GM21825 (cell line): ENCODE measurements around the gene CWC27.

Source experiments
- ATAC-seq: cut with Tn5 transposase; IDR thresholded peaks from one replicate; pipeline ENCODE4 v1.9.1; 2021; ENCODE audit warnings: mild to moderate bottlenecking, moderate library complexity; ENCODE audit not compliant: unreplicated experiment

CWC27 gene

DNA sequence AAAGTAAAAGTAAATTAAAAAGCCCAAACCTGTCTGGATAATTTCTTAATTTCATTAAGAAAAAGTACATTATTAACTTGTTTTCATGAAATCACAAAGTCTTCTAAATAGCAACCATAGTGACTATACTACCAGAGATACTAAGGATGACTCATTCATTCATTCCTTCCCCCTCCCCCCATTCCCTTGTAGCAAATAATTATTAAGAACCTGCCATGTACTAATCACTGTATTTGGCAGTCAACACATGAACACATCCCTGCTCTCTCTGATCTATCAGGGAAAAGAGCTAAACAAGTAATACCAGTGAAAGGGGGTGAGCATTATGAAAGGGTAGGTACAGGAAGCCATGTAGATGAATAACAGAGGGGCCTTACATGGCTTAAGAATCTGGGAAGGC is 203.9 kb downstream of the CWC27 start:
- no peak for ATAC-seq

DNA sequence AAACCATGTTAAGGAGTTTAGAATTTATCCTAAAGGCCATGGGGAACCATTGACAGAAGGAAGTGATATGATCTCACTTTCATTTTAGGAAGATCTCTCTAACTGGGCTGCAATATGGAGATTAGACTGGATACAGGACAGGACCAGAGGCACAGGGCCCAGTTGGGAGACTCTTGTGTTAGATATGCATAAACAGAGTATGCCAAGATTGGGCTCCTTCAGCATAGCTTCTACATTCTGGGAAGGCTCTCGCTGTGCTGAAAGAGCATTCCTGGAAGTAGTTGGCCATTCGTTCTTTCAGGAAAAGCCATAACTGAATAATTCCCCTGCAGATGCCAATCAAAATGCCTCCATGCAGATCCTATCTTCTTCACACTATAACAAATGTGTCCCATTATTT is 204.5 kb downstream of the CWC27 start:
- ATAC-seq = no peak

DNA sequence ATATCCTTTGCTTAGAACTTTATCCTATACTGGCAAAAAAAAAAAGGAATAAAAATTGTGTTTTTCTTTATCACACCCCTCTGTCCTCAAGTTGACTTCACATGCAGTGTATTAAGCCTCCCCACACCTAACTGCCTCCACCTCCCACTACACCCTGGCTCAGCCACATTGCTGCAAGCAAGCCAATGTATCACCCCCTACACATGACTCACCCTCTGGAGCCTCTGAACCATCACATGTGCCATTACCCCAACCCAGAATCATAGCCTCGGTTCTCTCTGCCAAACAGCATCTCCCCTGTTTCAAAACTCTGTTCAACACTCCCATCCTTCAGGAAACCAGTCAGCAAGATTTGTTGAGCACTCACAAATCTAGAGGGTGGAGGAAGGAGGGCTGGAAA is 209.0 kb downstream of the CWC27 start:
- ATAC-seq = no peak

DNA sequence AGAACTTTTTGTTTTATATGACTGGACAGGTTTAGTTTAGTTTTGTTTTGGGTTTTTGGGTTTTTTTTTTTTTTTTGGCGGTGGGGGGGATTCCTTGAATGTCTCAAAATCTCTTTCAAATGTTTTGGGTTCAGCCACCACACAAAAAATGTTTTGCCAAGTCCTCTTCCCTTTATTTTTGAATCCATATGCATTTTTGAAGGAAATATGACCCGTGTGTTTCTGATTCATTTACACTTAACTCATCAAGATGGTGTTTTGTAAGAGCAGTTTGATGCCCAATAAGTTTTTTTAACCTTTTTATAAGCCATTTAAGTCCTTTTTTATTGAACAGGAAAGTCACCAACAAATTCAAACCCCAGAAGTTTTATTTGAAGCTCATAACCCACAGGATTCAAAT is 209.8 kb downstream of the CWC27 start:
- ATAC-seq = no peak

DNA sequence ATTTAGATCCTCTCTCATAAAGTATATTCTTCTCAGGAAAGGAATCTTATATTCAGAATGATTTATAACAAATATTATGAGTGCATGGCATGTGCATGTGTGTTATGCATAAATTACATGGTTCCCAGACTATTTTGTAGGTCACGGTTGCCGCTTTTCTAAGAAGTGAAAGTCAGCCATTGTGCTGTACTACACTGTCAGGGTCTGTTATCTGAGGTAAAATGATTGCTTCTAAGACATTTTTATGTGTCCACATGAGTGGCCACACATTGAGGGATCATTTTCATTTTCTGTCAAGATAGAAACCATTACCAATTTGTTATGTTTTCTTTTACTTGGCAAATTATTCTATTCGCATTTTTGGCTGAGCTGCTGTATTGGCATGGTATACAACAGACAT is 210.8 kb downstream of the CWC27 start:
- peak; percentile 63 for ATAC-seq

DNA sequence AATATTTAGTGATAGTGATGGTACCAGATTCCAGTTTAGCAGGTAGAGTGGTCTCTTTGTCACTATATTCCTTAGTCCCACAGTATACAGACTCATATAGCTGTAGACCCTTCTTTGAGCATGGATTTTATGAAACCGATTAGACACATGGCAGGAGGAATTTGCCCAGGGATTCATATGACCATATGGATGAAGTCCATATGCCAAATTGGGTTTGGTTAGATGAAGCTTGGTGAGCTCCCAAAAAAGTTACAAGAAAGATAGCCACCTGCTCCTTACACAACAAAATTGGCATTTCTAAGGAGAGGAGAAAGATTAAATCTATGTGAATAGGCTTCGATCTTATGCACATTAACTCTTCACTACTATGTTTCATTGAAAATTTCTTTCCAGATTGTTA is 211.4 kb downstream of the CWC27 start:
- no peak for ATAC-seq

DNA sequence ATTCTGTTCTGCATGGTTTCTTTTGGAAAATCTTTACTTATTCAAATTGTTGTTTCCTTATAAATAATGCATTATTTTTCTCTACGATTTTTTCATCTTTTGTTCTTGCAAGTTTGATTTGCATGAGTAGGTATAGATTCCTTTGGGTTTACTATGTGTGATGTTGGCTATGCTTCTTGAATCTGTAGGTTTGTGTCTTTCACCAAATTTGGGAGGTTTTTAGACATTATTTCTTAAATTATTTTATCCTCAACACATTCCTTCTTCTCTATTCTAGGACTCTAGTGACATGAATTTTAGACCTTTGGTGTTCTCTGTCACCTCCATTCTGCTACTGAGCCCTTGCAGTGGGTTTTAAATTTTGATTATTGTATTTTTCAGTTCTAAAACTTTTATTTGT is 219.0 kb downstream of the CWC27 start:
- no peak for ATAC-seq

DNA sequence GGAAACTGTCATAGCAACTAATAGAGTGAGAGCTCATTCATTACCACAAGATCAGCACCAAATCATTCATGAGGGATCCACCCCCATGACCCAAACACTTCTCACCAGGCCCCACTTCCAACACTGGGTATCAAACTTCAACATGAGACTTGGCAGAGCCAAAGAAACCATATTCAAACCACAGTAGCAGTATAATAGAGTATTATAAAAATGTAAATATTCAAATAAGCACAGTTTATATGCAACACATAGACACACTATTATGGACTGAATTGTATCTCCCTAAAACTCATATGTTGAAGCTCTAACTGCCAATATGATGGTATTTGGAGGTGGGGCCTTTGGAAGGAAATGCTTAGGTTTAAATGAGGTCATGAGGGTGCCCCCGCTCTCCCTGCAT is 240.5 kb downstream of the CWC27 start:
- ATAC-seq = no peak

DNA sequence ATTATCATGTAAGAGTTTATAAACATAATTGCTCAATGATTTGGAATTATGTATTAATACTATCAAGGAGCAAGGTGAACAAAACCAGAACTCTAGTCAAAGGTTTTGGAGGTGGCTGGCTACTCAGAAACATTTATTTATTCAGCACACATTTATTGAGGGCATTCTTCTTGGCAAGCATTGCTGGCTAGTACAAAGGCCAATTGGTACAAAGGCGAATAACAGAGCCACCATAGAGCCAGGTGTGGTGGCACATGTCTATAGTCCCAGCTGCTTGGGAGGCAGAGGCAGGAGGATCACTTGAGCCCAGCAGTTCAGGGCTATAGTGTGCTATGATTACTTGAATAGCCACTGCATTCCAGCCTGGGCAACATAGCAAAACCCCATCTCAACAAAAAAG is 242.1 kb downstream of the CWC27 start:
- ATAC-seq = no peak

DNA sequence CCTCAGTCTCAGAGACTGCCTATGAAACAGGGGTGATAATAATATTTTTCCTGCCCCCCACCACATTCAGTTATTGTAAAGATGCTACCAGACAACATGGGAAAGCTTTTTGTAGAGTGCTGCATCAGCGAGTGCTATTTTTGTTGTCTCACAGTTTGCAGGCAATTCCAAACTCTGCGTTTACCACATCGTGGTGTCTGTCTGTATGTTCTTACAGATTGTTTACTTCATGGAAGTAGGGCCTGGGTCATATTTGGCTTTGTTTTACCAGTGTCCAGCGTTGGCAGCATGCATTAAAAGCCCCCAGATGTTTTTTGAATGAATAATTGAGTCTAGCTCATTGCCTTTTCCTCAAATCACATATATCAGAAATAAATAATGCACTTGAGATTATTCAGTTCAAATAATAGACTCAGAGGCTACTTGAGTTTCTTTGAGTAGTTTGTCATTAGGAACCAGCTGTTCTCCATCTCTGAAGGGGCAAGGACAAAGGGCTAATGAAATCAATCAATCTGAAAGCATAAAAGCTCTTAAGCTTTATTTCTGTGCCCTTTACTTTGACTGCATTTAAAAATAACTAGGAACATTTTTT is 243.7 kb downstream of the CWC27 start:
- no peak for ATAC-seq

DNA sequence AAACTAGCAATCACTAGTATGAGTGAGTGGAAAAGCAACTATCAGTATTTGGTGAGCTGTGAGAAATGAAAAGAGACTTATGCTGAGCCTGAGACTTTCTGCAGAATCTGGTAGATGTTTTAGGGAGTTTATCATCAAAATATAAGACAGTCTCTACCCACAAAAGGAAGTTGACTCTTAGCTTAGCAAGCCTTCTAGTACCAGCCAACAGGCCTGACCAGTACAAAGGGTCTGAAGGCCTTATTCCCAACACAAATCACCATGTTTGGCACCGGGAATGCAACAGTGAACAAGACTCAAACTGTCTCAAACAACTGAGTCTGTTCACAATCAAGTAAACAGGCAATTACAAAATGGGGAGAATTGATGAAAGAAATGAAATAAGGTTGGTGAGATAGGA is 244.4 kb downstream of the CWC27 start:
- ATAC-seq = no peak

DNA sequence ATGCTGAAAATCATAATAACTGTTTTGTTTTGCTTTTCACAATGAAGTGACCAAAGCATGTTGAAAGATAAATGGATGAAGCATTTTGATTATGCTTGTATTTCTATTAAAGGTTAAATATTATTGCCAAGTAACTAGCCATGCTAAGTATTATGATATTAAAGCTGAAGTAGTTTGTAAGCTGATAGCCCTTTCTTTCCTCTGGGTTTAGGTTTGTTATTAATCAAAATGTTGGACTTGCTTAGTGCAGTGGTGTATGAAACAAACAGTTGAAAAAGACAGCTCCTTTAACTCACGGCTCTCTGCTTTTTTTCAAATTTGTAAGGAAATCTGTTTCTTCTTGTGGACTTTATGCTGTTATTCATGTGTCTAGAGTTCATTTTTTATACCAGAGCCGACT is 246.0 kb downstream of the CWC27 start:
- ATAC-seq = no peak

DNA sequence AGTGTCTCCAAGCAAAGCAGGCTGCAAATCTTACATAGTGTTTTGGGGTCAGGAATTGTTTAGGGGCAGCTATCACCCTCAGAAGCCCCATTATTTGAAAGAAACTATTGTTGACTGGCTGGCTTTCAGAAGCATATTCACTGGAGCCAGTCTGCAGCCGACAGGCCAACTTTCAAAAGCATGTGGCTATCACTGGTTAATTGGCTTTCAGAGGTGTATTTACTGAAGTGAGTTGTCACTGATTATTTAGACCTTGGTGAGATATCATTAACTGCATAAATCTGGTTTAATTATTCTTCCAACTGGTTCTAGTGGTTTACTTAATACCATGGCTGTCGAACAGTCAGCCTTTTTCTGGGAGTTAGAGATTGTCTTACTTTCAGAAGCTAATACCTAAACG is 247.0 kb downstream of the CWC27 start:
- ATAC-seq = no peak

DNA sequence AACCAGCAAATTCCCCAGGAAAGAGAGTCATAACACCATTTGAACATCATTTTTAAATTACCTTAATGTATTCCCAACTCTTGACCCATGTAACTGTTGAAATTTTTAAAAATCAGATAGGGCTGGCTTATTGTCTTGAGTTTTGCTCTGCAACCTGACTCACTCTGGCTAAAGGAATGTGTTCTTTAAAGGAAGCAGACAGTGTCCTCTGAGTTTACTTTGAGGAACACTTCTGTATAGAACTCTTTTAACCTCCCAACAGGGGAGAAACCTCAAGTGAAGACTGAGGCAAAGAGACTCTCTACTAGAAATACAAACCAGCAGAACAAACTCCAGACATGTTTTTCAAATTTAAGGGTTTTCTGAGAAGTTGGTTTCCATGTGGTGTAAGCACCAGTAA is 248.9 kb downstream of the CWC27 start:
- no peak for ATAC-seq

DNA sequence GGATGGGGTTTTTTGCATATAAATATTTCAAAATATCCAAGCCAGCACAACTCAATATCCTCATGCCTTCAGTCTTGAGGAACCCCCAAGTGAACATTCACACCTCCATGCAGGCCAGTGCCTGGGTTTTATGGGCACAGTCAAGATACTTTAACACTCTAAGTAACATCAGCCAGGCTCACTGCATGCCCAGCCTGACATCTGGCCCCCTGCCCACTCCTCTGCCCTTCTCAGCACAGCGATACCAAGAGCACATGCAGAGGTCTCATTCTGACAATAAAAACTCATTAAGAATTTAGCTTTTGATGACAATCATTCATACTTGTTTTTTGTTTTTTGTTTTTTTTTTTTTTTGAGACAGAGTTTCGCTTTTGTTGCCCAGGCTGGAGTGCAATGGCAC is 250.0 kb downstream of the CWC27 start:
- no peak for ATAC-seq

DNA sequence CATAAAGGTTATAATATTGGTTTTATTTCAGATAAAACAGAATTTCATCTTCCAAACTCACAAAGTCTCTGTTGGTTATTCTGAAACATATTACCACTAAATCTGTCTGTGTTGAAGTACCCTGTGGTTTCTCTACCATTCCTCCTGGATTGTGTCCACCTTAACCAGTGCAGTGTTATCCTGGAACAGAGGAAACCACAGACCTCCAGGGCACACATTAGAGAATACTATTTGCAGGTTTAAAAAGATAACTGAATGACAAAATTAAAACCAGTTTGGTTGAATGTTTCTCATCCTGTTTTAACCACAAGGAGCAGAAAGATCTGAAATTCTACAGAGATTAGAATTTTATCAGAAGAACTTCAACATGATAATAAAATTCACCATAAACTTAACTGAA is 251.8 kb downstream of the CWC27 start:
- ATAC-seq = no peak

DNA sequence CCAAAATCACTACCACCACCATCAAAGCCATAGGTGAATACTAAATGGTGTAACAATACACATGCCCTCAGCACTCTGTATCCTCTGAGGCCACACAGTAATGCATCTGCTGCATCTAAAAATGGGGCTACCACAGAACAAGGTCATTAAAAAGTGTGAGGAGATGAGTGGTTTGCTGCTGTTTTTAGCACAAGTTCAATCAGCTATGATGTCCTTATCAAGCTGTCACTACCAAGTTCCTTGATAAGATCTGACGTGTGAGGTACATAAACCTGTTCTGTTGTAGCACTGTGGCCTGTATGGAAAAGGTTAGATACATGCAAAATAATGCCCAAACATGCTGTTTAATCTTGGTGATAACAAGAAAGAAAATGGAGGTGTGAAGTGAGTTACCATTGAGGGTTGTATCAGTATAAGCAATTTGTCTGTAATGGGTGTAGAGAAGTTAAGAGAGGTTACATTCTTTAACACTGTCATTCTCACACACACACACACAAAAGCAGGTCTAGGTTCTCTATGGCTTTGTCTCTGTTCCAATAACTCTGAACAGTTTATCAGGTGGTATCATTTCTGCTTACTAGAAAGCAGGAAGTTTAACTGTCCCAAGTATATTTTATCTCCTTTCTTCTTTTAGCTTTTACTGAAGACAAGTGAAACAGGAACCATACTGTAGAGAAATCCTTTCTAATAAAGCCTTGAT is 252.9 kb downstream of the CWC27 start:
- ATAC-seq = peak; percentile 70

DNA sequence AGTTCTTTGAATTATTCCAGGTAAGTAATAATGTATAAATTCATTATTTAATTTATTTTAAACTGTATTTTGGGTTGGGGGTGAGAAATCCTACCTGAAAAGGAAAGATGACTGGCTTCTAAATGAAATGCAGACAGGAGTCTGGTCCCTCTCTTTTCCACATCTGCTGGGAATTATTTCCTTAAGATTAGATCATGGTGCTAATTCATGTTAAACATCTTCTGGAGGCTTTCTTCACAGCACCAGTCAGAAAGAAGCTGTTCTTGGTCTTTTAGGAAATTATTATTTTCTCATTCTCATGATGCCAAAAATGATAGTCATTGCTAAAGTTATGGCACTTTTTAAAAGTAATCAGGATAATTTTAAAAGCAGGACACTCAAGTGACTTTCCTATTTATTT is 254.2 kb downstream of the CWC27 start:
- no peak for ATAC-seq

DNA sequence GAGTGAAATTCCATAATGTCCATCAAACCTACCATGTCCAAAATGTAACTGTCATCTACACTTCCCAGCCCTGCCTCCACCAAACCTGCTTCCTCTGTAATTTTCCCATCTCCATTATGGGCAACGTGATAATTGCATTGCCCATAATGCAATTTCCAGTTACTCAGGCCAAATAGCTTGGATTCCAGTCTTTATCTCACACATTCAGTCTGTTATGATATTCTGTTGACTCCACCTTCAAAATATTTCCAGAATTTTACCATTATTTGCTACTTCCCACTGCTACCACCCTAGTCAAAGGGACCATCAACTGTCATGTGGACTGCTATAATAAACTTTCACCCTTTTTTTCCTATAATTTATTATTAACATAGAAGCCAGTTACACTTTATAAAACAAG is 256.0 kb downstream of the CWC27 start:
- no peak for ATAC-seq

DNA sequence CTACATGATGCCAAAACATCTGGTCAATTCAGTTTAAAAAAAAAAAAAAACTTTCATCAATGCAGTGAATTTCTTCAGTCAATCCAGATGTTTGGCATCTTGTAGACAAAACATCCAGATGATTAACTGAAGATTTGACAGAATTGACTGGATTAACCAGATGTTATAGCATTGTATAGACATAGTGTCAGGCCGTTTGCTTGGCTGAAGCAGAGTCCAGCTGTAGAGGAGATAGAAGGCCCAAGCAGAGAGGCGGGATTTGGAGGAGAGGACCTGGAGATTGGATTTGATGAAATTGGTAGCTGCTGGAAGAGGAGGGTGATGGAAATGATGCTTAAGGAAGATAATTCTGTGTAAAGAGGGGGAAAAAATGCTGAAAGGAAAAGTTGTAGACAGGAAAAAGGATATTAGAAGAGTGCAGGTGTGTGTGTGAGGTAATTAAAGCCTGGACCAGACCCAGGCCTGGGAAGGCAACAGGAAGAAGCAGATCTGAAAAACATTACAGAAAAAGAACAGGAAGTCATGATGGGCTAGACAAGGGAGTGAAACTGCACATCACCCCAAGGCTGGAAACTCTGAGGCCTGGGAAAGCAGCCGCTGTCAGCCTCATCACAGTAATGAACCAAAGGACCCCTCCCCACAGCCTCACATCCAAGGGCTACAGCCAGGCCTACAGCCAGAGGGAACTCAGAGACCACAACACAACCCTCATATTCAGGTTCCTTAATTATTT is 258.3 kb downstream of the CWC27 start:
- peak; percentile 77 for ATAC-seq

DNA sequence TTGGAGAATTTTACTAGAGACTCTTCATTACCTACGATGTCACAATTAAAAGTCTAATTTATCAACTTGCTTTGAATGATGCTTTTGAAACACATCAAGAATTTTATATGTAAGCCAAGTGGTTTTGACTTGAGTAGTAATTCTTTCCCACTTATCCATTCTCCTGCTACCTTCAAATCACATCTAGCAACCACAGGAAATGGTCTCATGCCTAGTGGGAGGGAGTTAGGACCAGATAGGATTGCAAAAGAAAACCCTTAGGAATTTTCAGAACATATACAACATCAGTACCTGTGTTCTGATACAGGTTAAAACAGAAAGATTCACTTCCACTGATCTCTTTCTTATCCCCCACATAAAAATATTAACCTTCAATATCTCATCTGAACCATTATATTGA is 260.4 kb downstream of the CWC27 start:
- ATAC-seq = no peak

DNA sequence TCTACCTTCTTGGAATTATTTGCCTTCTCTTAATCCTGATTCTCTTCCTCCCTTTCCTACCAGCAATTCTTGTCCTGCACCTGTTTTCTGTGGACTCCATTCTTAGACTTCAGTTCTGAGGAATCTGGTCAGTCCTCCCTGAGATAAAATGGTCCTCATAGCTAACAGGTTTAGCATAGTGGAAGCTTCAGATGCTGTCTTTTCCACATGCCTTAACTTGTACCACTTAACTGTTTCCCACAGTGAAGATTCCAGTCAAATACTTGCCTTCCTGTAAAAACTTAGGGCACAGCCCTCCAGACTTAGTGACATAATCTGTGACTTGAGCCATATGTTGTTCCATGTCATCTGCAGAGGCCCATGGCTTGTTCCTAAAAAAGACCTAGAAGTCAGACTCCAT is 261.3 kb downstream of the CWC27 start:
- ATAC-seq = no peak
